SK-N-SH (cell line): ENCODE data around the gene MAP2K2.
A peak's percentile ranks its signal among the peaks of the same experiment; 100 is the strongest.

Experiments
- CTCF ChIP-seq: fragments of 200-600 bp; sonication (generic); IDR thresholded peaks from 2 replicates; pipeline ENCODE4 v1.6.1; 2017; ENCODE audit warnings: antibody characterized with exemption, mild to moderate bottlenecking, moderate library complexity
- EP300 ChIP-seq, 2 experiments: IDR thresholded peaks; 2 replicates each; pipeline versions ENCODE4 v1.4.0 to v1.6.1; 2012; ENCODE audit warnings: borderline replicate concordance in 1 of 2, low read depth in 1 of 2, low read length in 1 of 2
- EZH2phosphoT487 ChIP-seq: fragments of 200-600 bp; sonication (generic); IDR thresholded peaks from 2 replicates; pipeline ENCODE4 v1.6.1; 2017; ENCODE audit warnings: low read depth, mixed run types, mild to moderate bottlenecking, antibody characterized with exemption, moderate library complexity, borderline replicate concordance
- FOXM1 ChIP-seq: IDR thresholded peaks from 2 replicates; pipeline ENCODE4 v1.4.0; 2012; ENCODE audit warnings: low read depth, mild to moderate bottlenecking
- JUND ChIP-seq: IDR thresholded peaks from 2 replicates; pipeline ENCODE4 v1.4.0; 2012
- MAX ChIP-seq: IDR thresholded peaks from 2 replicates; pipeline ENCODE4 v1.4.0; 2012; ENCODE audit warnings: low read depth
- MEF2A ChIP-seq: IDR thresholded peaks from 2 replicates; pipeline ENCODE4 v1.4.0; 2012; ENCODE audit warnings: low read depth, borderline replicate concordance
- MXI1 ChIP-seq: IDR thresholded peaks from 2 replicates; pipeline ENCODE4 v1.6.1; 2012; ENCODE audit warnings: mild to moderate bottlenecking, low read depth, low read length, improper control_type of control experiment
- POLR2AphosphoS5 ChIP-seq: IDR thresholded peaks from 2 replicates; pipeline ENCODE4 v1.6.1; 2012; ENCODE audit warnings: low read depth, low read length
- RAD21 ChIP-seq: IDR thresholded peaks from 2 replicates; pipeline ENCODE4 v1.6.1; 2012; ENCODE audit warnings: mild to moderate bottlenecking, low read length
- RXRA ChIP-seq: IDR thresholded peaks from 2 replicates; pipeline ENCODE4 v1.4.0; 2012; ENCODE audit warnings: low read depth, mild to moderate bottlenecking, borderline replicate concordance
- TAF1 ChIP-seq: IDR thresholded peaks from 2 replicates; pipeline ENCODE4 v1.6.1; 2012; ENCODE audit warnings: low read depth, mild to moderate bottlenecking, low read length, moderate library complexity, borderline replicate concordance
- USF1 ChIP-seq: IDR thresholded peaks from 2 replicates; pipeline ENCODE4 v1.4.0; 2012; ENCODE audit warnings: low read depth, borderline replicate concordance
- USF2 ChIP-seq: fragments of 150-350 bp; IDR thresholded peaks from 2 replicates; pipeline ENCODE4 v1.6.1; 2017; ENCODE audit warnings: antibody characterized with exemption, low read length, low read depth, borderline replicate concordance

- TF ChIP-seq FOXM1 (no peak), EZH2phosphoT487 (no peak), POLR2AphosphoS5 (no peak), USF2 (no peak), EP300 (IDR thresholded peaks at IDR 0.05; ENCODE audit: borderline replicate concordance in 1 of 2, low read depth in 1 of 2, low read length in 1 of 2) (no peak), JUND (0 out of 2 replicates have a peak, but pooled peaks have one; percentile 40), MXI1 (no peak), CTCF (0 out of 2 replicates have a peak, but pooled peaks have one; percentile 13), USF1 (no peak), RAD21 (no peak), RXRA (no peak), TAF1 (no peak), MEF2A (no peak), MAX (no peak)
These were observed 65.8 kb downstream of the MAP2K2 start for GRCh38 chr19:4057931-4058692.
